Lung (tissue), 12 donors: ENCODE measurements around the gene IRX2. TPM values are rescaled to one million over a fixed set of nuclear protein-coding genes. Genes with fewer than 3 reads are reported as not detected.

Source experiments
- ATAC-seq: fragments of 200-7000 bp; cut with Tn5 transposase; one replicate; pipeline ENCODE4 v1.9.1; 2020; ENCODE audit warnings: moderate number of reproducible peaks; ENCODE audit not compliant: insufficient read depth, low FRiP score
- DNase-seq, 3 donors: peaks; one replicate each; pipeline ENCODE4 v3.0.0-alpha.2; 2013 to 2017
- H3K27ac ChIP-seq, 2 donors: one replicate each; pipeline ENCODE4 v1.5.1; 2013; ENCODE audit warnings: mild to moderate bottlenecking in 2 of 2, moderate library complexity in 2 of 2, control low read depth in 1 of 2, inconsistent platforms in 1 of 2, low read depth in 1 of 2, low read length in 1 of 2
- H3K27me3 ChIP-seq, 3 donors: one replicate each; pipeline ENCODE4 v1.5.1; 2013; ENCODE audit warnings: low read length in 2 of 3; ENCODE audit not compliant: control insufficient read depth in 3 of 3, insufficient read depth in 3 of 3
- H3K36me3 ChIP-seq, 4 donors: one replicate each; pipeline ENCODE4 v1.5.1; 2013; ENCODE audit warnings: low read length in 4 of 4, mild to moderate bottlenecking in 1 of 4, moderate library complexity in 1 of 4; ENCODE audit not compliant: control insufficient read depth in 4 of 4, insufficient read depth in 4 of 4
- H3K4me1 ChIP-seq, 5 donors: one replicate each; pipeline ENCODE4 v1.5.1; 2013; ENCODE audit warnings: low read length in 5 of 5, mild to moderate bottlenecking in 2 of 5, moderate library complexity in 1 of 5; ENCODE audit not compliant: control insufficient read depth in 5 of 5, insufficient read depth in 5 of 5
- H3K4me3 ChIP-seq: one replicate; pipeline ENCODE4 v1.5.1; 2013; ENCODE audit warnings: mild to moderate bottlenecking, control low read depth, moderate library complexity
- H3K9ac ChIP-seq, 2 donors: one replicate each; pipeline ENCODE4 v1.5.1; 2013; ENCODE audit warnings: low read length in 2 of 2, control low read depth in 1 of 2; ENCODE audit not compliant: insufficient read depth in 1 of 2
- H3K9me3 ChIP-seq, 4 donors: one replicate each; pipeline ENCODE4 v1.5.1; 2013; ENCODE audit warnings: low read length in 3 of 4, mild to moderate bottlenecking in 1 of 4, moderate library complexity in 1 of 4; ENCODE audit not compliant: control insufficient read depth in 4 of 4, insufficient read depth in 3 of 4
- CTCF ChIP-seq: IDR thresholded peaks from 2 replicates; pipeline ENCODE4 v1.5.1; 2012; ENCODE audit warnings: mild to moderate bottlenecking; ENCODE audit errors: control extremely low read depth, extremely low read depth
- WGBS, 2 donors: extraction: QIAGEN DNeasy Blood & Tissue Kit; methylation state at CpG; one replicate each; pipeline ENCODE4 v1.1.7; 2013; 5-methylcytosine and 5-hydroxymethylcytosine counted together
- polyA plus RNA-seq, 2 donors: library from polyadenylated mRNA; stranded (reverse); fragments of 200-250 nt; gene quantifications; one replicate each; pipeline ENCODE4 v1.2.1, GENCODE V29; 2013
- total RNA-seq, 2 donors: library from RNA; depleted of rRNA in 1 of 2; stranded (reverse); fragments of >200 nt in 1 of 2; gene quantifications; one replicate each; pipeline ENCODE4 v1.2.1, GENCODE V29; 2014 to 2021
- donor health status: control.
- donor health status: control.
- donor health status: Bipolar disorder and iron deficiency.
- donor health status: healthy.
- donor health status: DM: yes; HTN: yes; CAD: no.

IRX2 gene
- total and polyA plus RNA-seq, 4 donors, result 11.5 to 64.5 (median 45.4) TPM

- DNase-seq (peak in 1 of 3 donors; percentile 24), ATAC-seq (no peak)
- Histone ChIP-seq H3K27me3 (peaks cover 16 to 64% (median 55%) of the 10 kb centered on the region in 3 donors), H3K4me3 (peak overlapping the region; percentile 45), H3K27ac (peak overlapping the region in 1 of 2 donors; percentile 72), H3K9ac (peak overlapping the region in 1 of 2 donors; percentile 38), H3K4me1 (peaks cover 0 to 8% (median 0%) of the 10 kb centered on the region in 5 donors), H3K9me3 (peaks cover 0 to 15% (median 0%) of the 10 kb centered on the region in 4 donors), H3K36me3 (no peaks in the 10 kb centered on the region)
- WGBS, 2 donors, result 8 to 10% methylated on average over 26 of the region's 26 CpGs
- no peak for TF ChIP-seq CTCF
Measured at GRCh38 chr5:2747363-2748162, 3.9 kb downstream of the IRX2 start.

- no peak overlapping the region for H3K9ac ChIP-seq
- 14 to 17% methylated on average over 3 of the region's 3 CpGs for WGBS, 2 donors
- peaks cover 0 to 3% (median 0%) of the 10 kb centered on the region in 5 donors for H3K4me1 ChIP-seq
- ATAC-seq (no peak), DNase-seq (peak in 2 of 3 donors; percentile 17 to 33)
- no peak overlapping the region for H3K4me3 ChIP-seq
- H3K27me3 ChIP-seq, result peaks cover 16 to 69% (median 61%) of the 10 kb centered on the region in 3 donors
- H3K36me3 ChIP-seq, result no peaks in the 10 kb centered on the region
- no peak overlapping the region for H3K27ac ChIP-seq
- TF ChIP-seq CTCF, result no peak
- peaks cover 0 to 12% (median 0%) of the 10 kb centered on the region in 4 donors for H3K9me3 ChIP-seq
Measured at GRCh38 chr5:2746561-2747032, 4.9 kb downstream of the IRX2 start.

- ATAC-seq, result no peak
- Histone ChIP-seq H3K27ac (peak overlapping the region in 1 of 2 donors; percentile 16), H3K4me1 (no peaks in the 10 kb centered on the region), H3K27me3 (peaks cover 9 to 76% (median 66%) of the 10 kb centered on the region in 3 donors), H3K36me3 (no peaks in the 10 kb centered on the region), H3K9me3 (peaks cover 0 to 7% (median 0%) of the 10 kb centered on the region in 4 donors), H3K4me3 (no peak overlapping the region), H3K9ac (no peak overlapping the region)
- peak in 1 of 3 donors; percentile 25 for DNase-seq
- TF ChIP-seq CTCF, result no peak
- 19 to 20% methylated on average over 2 of the region's 2 CpGs for WGBS, 2 donors
Measured at GRCh38 chr5:2744485-2744884, 7.0 kb downstream of the IRX2 start.
